ENCODE data around the gene PXK. TPM values are rescaled to one million over a fixed set of nuclear protein-coding genes. Genes with fewer than 3 reads are reported as not detected.
"Not testable (repeated sequence)": the region's sequence is repeated elsewhere in the genome, so short reads cannot be mapped to it uniquely, and the experiment has no call there.

The PXK gene
- total RNA-seq, 1 donor from 2014 or later = 21.9 TPM

DNA sequence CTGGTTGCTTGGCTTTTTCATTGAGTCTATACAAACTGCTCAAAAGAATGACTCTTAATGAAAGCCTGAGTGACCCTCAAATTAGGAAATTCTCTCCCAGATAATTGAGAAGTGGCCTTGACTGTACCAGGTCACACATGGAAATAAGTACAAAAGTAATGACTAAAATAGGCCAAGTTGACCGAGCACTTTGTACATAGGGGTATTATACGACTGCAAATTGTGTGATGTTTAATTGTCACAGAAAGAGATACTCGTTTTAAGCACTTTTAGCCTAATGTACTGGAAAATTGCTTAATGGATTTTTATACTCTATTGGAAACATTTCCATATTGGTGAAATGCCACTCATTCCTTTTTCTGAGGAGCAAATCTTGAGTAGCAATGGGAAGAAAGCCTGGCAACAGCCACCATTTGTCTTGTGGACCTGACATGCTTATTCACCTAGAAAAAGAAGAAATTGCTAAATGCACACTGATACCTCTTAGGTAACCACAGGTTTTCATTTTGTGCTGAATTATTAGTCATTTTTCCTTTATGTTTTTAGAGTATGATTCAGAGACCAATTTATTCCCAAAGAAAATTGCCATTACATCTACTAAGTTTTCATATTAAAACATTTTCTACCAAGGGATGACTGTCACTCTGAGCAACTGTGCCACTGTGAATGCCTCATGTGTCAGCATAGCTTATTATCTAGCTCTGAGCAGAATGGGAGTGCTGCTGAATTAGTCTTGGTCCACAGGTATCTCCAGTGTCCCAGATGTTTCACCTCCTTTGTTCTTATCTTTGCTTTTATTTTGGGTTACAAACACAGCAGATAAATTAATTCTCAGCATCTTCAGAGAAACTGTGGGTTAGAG, 8.9 kb upstream of the PXK start:
- DNase-seq (ENCODE audit: extremely low read depth, low read depth, low spot score) = no peak

DNA sequence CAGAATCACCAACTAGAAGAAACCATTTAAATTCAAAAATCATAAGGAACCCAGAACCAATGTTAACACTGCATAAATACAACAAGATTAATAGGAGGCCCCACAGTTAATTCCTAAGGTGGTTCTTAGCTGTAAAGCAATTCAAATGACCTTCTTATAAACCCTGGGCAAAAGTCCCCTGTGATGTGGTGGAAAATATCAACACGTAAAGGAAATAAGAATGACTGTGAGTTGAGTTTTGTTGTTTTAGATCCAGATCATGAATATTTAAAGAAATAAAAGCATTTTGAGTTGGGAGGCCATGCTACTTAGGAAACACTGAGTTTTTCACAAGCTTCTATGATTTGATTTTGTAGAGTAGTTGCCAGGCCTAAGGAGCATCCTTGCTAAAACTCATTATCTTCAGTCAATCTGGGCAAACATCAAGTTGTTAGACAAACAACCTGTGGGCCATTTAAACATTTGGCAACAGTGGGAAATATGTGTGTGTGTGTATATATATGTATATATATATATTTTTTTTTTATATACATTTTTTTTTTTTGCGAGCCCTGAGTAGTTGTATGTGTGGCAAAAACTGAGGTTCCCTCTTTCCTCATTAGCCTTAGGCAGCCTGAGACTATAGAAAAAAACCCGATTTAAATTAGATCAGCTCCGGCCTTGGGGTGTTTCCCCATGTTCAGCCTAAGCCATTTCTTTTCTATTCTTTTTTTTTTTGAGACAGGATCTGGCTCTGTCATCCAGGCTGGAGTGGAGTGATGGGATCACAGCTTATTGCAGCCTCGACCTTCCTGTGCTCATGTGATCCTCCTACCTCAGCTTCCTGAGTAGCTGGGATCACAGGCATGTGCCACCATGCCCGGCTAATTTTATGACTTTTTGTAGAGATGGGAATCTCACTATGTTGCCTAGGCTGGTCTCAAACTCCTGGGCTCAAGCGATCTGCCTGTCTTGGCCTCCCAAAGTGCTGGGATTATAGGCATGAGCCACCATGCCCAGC, 8.0 kb upstream of the PXK start:
- DNase-seq (ENCODE audit: extremely low read depth, low read depth, low spot score) = no peak

DNA sequence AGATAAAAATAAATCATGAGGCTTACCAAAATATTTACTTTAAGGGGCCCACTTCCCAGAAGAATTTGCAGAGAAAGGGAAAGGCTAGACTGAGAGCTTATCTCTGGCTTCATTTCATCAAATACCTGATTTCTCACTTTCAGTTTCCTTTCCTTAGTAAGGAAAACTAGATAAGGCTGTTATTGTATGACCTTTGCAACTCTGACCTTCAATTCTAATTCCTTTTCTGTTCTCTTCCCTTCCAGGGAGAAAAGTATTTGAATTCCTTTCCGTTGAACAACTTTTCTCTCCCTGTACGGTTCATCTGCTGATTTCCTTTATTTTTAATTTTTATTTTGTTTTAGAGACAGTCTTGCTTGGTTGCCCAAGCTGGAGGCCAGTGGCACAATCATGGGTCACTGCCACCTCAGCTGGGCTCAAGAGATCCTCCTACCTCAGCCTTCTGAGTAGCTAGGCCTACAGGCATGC, 7.1 kb upstream of the PXK start:
- DNase-seq (ENCODE audit: extremely low read depth, low read depth, low spot score) = no peak

DNA sequence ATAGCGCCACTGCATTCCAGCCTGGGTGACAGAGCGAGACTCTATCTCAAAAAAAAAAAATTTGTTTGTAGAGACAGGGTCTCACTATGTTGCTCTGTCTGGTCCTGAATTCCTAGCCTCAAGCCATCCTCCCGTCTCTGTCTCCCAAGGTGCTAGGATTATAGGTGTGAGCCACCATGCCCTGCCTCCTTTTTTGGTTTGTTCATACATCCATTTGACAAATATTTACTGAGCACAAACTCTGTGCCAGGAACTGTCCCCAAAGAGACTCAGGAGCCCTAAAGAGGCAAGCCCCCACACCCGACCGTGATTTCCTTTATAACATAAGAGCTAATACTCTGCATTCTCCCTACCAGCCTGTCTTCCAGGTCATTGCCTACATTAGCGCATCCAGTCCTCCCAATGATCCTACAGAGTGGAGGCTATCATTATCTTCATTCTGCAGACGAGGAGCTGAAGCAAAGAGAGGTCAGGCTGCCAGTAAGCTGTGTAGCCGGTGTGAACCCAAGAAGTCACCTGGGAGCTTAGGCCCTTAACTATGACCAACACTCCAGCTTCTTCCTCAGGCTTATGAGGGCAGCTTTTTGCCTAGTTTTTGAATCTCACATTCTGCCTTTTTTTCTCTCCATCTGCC, 6.3 kb upstream of the PXK start:
- no peak for DNase-seq (ENCODE audit: extremely low read depth, low read depth, low spot score)

DNA sequence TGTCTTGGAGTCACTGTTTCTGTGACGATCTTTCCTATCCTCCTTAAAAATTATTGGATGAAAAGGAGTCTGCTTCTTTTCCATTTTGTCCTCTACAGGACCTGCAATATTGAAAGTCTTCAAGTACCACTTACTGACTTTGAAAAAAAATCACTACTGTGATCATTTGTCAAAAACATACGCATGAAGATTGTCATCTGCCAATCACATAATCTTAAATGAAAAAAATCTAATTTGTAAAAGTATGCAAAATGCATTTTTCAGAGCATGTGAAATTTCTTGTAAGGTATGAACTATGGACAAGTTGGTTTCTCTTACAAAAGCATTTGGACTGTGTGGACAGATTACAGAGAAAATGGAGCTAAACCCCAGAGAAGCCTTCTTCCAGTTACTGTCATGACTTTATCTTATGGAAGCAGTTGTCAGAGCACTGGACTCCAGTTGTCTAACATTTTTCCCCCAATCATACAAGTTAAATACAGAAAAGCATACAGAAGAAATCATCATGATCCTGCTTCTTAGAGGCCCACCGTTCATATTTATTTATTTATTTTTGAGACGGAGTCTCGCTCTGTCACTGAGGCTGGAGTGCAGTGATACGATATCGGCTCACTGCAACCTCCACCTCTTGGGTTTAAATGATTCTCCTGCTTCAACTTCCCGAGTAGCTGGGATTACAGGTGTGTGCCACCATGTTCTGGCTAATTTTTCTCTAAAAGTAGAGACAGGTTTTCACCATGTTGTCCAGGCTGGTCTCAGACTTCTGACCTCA, 3.4 kb upstream of the PXK start:
- DNase-seq (ENCODE audit: extremely low read depth, low read depth, low spot score) = no peak

DNA sequence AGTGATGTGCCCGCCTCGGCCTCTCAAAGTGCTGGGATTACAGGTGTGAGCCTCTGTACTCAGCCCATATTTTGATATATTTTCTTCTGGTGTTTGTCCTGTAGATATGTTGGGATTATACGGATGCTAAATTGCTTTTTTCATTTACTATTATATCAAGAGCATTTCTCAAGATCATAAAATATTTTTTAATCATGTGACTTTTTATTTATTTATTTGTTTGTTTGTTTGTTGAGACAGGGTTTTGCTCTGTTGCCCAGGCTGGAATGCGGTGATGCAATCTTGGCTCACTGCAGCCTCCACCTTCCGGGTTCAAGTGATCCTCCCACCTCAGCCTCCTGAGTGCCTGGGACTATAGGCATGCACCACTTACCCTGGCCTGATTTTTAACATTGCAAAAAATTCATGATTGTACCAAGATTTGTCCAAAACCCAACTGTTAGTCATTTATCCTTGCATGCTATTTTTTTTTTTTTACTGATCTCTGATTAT, 2.7 kb upstream of the PXK start:
- DNase-seq (ENCODE audit: extremely low read depth, low read depth, low spot score) = no peak

DNA sequence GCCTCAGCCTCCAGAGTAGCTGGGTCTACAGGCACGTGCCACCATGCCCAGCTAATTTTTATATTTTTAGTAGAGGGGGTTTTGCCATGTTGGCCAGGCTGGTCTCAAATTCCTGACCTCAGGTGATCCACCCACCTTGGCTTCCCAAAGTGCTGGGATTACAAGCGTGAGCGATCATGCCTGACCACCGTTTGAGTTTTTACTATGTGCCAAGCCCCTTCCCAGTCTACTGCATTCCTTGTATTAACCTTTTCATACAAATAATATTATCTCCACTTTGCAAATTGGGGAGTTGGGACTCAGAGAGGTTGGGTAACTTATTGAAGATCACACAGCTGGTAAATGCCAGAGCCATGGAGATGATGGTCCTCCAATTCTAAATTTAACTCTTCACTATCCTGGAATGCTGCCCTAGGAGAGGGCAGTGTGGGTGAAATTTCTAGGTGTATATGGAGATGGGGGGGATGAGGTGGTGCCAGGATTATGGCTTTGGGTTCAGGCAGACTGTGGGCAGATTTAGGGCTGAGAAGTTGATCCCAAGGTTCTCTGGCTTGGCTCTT, 1.0 kb upstream of the PXK start:
- DNase-seq (ENCODE audit: extremely low read depth, low read depth, low spot score) = no peak

DNA sequence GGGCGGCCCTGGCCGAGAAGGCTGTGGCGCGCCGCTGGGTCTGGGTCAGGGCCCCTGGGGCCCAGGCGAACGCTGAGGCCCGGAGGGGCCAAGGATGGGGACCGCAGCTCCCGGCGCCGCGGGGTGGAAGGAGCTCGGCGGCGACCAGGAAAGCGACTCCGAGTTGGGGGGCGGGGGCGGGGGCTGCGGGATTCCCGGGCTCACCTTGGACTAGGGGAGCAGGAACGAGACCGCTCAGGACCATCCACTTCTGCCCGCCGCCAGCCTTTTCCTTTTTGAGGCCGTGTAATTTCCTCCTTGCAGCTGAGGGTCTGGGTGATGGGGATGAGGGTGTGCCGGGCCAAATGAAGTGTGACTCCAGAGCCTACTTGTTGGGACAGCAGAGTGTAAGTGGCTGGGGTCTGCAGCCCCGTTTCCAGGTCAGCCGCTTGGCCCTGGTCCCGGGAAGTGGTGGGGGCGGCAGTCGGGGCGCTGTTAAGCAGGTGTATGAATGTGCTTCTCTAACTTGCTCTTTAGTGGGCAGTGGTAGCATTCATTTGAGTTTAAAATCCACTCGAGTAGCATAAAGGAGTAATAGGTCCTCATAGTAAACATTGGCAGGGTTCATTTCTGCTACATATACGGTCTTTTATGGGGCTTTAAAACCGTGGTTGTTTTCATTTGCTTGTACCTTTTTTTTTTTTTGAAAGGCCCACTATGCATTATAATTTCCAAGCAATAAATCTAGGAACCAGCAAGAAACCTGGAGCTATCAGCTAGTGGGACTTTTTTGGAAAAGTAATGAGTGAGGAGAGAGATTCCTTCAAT, 717 bp downstream of the PXK start:
- DNase-seq (ENCODE audit: extremely low read depth, low read depth, low spot score) = no peak

DNA sequence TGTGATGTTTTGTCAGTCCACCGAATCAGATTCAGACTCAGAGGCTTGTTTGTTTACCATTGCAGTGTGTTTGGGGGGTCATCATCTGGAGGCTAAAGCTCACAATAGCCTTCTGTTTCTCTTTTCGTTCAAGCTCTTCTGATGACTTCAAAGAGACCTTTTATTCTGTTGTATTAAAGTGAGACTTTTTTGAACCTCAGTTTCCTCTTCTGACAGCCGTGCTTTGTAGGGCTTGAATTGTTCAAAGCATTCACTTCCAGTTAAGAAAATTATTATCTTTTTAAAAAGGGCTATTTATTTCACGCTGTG, 1.3 kb downstream of the PXK start:
- DNase-seq (ENCODE audit: extremely low read depth, low read depth, low spot score) = no peak

DNA sequence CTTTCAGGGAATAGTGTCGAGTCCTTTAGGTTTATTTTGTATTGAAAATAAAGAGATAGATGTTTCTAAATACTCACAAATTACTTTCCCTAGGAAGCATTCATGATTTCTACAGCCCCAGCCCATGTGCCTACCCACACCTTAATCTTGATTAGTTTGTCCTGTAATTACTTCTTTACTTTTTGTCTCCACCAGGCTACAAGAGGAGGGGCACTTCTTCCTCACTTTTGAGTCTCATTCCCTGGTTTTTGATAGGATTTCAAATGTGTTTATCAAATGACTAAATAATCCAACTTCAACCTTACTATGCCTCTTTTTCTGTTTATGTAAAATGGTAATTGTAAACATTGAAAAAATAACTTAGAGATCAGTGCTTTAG, 1.8 kb downstream of the PXK start:
- no peak for DNase-seq (ENCODE audit: extremely low read depth, low read depth, low spot score)

DNA sequence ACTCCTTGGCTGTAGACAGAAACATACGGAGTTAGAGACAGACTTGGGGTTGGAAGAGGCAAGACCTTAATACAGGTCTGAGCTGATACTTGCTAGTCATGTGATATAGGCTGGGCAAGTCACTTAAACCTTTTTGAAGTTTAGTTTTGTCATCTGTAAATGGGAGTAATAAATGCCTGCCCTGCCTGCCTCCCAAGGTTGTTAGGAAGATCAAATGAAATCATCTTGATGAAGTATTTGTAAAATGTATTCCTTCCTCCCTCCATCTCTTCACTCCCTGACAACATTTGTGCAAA, 2.9 kb downstream of the PXK start:
- no peak for DNase-seq (ENCODE audit: extremely low read depth, low read depth, low spot score)

DNA sequence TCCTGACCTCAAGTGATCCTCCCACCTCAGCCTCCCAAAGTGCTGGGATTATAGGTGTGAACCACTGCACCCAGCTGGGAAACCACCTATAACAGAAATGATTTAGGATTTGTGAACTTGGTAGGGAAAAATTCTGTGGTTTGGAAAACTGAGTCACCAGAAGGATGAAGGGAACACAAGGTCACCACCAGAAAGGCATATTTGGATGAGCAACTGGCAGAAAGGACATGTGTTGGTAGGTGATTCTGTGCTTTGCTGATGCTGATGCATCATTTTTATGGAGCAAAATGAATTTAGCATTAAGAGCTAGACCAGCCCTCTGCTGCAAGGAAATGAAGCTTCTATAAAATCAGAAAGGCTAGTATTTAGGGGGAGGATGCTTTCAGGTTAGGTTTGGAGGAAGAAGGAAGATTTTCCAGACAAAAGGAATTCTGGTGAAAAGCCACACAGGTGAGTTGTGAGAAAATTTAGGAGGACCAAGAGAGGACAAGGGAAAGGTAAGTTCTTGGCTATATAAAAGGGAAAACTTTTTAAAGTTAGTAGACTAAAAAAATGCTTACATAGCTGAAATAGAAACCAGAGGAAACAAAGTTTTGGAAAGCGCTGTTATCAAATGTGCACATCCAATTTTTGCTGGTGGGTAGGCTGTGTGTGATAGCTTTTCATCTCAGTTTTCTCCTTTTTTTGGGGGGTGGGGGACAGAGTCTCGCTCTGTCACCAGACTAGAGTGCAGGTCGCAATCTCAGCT, 3.6 kb downstream of the PXK start:
- no peak for DNase-seq (ENCODE audit: extremely low read depth, low read depth, low spot score)

DNA sequence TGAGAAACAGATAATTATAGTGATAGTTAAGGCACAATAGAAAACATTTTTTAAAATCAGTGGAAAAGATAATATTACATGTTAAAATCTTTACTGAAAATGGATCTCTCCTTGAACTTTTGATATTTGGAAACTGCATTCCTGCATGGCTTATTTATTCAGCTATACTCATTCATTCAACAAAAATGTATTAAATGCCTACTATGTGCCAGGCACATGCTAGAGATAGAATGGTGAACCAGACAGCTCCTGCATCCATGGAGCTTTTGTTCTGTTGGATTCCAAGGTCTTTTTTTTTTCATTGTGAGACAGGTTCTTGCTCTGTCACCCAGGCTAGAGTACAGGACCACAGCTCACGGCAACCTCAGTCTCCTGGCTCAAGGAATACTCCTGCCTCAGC, 4.5 kb downstream of the PXK start:
- DNase-seq (ENCODE audit: extremely low read depth, low read depth, low spot score) = no peak

DNA sequence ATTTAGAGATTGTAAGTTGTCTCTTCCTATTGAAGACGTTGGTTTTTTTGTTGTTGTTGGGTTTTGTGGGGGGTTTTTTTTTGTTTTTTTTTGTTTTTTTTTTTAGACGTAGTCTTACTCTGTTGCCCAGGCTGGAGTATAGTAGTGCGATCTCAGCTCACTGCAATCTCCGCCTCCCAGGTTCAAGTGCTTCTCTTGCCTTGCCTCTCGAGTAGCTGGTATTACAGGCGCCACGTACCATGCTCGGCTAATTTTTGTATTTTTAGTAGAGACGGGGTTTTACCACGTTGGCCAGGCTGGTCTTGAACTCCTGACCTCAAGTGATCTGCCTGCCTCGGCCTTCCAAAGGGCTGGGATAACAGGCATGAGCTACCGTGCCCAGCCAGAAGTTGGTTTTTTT, 6.5 kb downstream of the PXK start:
- DNase-seq (ENCODE audit: extremely low read depth, low read depth, low spot score) = not testable (repeated sequence)

DNA sequence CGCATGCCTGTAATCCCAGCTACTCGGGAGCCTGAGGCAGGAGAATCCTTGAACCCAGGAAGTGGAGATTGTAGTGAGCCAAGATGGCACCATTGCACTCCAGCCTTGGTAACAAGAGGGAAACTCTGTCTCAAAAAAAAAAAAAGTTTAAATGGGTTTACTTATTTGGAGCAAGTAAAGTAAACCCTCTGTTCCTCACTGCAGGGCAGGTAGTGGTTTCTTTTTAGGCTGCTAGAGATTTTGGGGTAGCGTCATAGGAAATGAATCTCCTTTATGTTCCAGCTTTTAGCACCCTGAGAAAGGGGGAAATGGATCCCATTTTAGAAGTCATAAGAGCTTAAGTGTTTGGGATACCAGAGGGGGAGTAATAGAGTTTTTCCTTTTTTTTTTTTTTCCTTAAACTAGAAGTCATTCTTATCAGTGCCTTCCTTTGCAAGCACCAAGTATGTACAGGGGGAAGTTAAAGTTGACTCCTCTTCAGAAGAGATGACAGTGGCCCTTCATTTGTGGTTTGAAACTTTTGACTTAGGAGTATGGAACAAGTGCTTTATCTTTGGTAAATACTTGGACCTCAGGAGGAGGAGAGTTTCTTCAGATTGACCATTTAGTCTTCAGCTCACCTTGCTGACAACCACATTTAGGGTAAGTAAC, 8.0 kb downstream of the PXK start:
- no peak for DNase-seq (ENCODE audit: extremely low read depth, low read depth, low spot score)

DNA sequence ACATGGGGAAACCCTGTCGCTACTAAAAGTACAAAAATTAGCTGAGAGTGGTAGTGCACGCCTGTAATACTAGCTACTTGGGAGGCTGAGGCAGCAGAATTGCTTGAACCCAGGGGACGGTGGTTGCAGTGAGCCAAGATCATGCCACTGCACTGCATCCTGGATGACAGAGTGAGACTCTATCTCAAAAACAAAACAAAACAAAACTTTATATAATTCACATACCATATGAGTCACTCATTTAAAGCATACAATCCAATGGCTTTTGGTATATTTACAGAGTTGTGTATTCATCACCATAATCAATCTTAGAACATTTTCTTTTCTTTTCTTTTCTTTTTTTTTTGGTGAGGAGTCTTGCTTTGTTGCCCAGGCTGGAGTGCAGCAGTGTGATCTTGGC, 8.7 kb downstream of the PXK start:
- DNase-seq (ENCODE audit: extremely low read depth, low read depth, low spot score) = no peak

DNA sequence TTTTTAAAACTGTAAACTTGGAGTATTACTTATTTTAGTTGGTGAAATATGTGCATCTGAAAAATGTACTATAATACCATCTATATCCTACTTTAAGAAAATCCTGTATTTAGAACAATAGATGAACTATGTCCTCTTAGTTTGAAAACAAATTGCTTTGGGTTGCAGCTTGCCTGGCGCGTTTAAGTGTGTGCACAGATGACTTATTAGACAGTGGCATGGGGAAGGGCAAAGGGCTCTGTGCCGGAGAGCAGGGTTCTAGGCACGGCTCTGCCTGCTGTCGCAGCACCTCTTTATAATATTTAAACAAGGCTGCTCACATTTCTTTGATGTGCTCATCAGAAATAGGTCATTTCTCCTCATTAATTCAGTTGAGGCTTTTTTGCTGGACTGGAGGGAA, 10.0 kb downstream of the PXK start:
- no peak for DNase-seq (ENCODE audit: extremely low read depth, low read depth, low spot score)

DNA sequence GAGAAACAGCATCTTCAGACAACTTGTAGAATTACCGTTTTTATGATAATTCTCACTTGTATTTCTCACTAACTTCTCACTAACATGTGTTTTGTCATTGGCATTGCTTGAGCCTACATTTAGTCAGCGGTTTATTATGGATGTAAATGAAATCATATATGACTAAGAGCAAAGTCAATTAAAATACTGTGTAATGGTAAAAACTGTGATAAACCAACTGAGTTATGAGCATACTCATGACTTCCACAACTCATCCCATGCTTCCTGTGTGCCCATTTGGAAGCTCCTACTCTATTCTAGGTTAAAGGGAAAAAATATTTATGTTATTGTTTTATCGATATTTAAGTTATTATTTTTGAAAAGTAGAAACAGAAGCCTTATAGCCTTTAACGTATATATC, 12.8 kb downstream of the PXK start:
- no peak for DNase-seq (ENCODE audit: extremely low read depth, low read depth, low spot score)

All from glomerular endothelial cell (primary cell).